Measurements from ENCODE around the gene RHOA. TPM values are rescaled to one million over a fixed set of nuclear protein-coding genes. Genes with fewer than 3 reads are reported as not detected.
A peak's percentile ranks its signal among the peaks of the same experiment; 100 is the strongest.

The RHOA gene
- total RNA-seq, 2 donors from 2014 or later, result 524 to 630 TPM

DNA sequence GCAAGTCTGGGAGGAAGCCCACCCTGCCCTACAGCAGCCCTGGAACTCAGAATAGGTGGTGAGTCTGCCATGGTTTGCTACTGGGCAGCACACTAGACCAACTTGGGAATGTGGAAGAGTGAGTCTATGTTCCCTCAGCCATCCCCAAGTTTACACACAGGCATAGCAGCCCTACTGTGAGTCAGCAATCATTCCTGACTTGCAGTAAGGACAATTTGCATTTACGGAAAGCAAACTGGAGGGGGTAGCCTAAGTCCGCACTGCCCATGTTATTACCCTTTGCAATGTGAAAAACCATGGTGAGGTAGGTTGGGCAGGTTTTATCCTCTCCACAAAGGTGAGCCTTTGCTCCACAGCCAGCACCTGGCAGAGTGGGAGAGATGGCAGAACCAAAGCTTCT lies 5.1 kb upstream of the RHOA start:
- no peaks in the 10 kb centered on the region for H3K9me3 ChIP-seq
- TF ChIP-seq, protein P1, sequence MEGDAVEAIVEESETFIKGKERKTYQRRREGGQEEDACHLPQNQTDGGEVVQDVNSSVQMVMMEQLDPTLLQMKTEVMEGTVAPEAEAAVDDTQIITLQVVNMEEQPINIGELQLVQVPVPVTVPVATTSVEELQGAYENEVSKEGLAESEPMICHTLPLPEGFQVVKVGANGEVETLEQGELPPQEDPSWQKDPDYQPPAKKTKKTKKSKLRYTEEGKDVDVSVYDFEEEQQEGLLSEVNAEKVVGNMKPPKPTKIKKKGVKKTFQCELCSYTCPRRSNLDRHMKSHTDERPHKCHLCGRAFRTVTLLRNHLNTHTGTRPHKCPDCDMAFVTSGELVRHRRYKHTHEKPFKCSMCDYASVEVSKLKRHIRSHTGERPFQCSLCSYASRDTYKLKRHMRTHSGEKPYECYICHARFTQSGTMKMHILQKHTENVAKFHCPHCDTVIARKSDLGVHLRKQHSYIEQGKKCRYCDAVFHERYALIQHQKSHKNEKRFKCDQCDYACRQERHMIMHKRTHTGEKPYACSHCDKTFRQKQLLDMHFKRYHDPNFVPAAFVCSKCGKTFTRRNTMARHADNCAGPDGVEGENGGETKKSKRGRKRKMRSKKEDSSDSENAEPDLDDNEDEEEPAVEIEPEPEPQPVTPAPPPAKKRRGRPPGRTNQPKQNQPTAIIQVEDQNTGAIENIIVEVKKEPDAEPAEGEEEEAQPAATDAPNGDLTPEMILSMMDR (IDR thresholded peaks at IDR 0.05), result no peak
- no peak for DNase-seq (ENCODE audit: low spot score)
- H3K27ac ChIP-seq, result no peak overlapping the region
- peaks cover 6% of the 10 kb centered on the region for H3K36me3 ChIP-seq
- ATAC-seq (ENCODE audit: insufficient number of reproducible peaks, low FRiP score, low read depth), result no peak
- no peak overlapping the region for H3K4me3 ChIP-seq
- H3K27me3 ChIP-seq (replicated peaks; ENCODE audit: insufficient read depth), result no peaks in the 10 kb centered on the region
- H3K4me1 ChIP-seq (ENCODE audit: control insufficient read depth in 1 of 2, low read depth in 2 of 2), result peaks cover 17 to 31% of the 10 kb centered on the region in 2 donors

DNA sequence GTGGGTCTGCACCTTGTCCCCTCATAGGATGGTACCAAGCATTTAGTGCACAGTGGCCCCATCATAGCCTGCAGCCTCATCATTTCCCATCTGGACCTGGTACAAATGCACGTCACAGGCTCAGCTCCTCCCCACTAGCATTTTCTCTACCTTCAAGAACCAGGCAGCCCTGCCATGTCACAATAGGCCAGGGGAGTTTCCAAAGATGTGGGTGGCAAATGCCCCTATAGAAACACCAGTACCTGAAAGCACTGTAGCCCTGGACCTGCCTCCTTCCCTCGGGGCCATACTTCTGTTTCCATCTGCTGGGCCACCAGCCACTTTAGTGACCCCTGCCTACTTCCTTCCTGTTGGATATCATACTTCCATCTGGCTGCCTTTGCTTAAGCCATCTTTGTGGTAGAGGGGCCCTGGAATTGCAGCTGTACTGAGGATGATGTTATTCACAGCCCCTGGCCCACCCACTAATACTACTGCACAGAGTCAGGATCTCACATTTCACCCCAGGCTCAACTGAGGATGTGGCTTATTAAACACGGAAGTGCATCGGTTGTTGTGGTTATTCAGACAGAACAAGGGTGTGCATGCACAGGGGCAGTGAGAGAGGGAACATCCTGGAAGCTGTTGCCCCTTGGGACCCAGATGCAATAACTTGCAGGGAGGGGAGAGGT lies 4.3 kb upstream of the RHOA start:
- Histone ChIP-seq H3K4me3 (no peak overlapping the region), H3K27me3 (replicated peaks; ENCODE audit: insufficient read depth) (no peaks in the 10 kb centered on the region), H3K36me3 (peaks cover 6% of the 10 kb centered on the region), H3K27ac (peak overlapping the region in 1 of 2 donors; percentile 26), H3K9me3 (no peaks in the 10 kb centered on the region), H3K4me1 (ENCODE audit: control insufficient read depth in 1 of 2, low read depth in 2 of 2) (peaks cover 17 to 31% of the 10 kb centered on the region in 2 donors)
- DNase-seq (ENCODE audit: low spot score) (no peak), ATAC-seq (ENCODE audit: insufficient number of reproducible peaks, low FRiP score, low read depth) (no peak)
- TF ChIP-seq, protein P1 (IDR thresholded peaks at IDR 0.05), result no peak

DNA sequence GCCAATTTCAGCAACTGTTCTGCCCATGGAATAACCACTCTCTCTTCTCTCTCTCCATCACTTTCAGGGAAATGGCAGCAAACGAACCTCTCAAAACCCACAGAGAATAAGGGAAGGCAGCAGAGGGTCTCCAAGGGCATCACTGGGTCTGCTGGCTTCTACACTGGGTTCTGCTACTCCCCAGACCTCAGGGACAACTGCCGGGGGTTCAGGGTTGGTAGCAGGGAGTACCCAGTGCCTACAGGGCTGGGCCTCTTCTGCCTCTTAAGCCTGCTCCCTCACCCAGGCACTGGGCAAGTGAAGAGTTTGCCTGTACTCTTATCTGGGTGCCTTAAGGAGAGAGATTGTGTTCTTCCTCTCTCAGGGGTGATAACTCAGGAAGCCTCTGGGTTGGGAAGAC lies 3.0 kb upstream of the RHOA start:
- H3K36me3 ChIP-seq, result peaks cover 6% of the 10 kb centered on the region

DNA sequence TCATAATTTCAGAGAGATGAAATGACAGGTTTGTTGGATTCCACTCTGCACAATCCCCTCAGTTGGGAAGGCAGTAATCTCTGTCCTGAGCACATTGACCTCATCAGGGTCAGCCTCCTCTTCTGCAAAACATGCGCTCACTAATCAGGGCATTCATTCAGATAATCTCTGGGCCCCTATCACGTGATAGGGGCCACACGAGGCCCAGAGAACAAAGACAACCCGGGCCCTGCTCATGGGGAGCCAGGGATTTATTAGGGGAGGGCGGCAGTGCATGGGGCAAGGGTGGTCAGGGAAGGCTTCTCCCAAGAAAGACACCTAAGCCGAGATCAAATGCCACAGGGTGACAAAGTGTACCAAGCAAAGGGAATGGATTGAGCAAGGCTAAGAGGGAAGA lies 1.6 kb upstream of the RHOA start:
- TF ChIP-seq, protein P1 (IDR thresholded peaks at IDR 0.05), result no peak
- DNase-seq (ENCODE audit: low spot score) (no peak), ATAC-seq (ENCODE audit: insufficient number of reproducible peaks, low FRiP score, low read depth) (no peak)
- Histone ChIP-seq H3K36me3 (peaks cover 3% of the 10 kb centered on the region), H3K4me3 (peak overlapping the region; percentile 98), H3K27me3 (replicated peaks; ENCODE audit: insufficient read depth) (no peaks in the 10 kb centered on the region), H3K4me1 (ENCODE audit: control insufficient read depth in 1 of 2, low read depth in 2 of 2) (peaks cover 39 to 53% of the 10 kb centered on the region in 2 donors), H3K9me3 (no peaks in the 10 kb centered on the region), H3K27ac (peak overlapping the region; percentile 85 to 98)

More for the DNA sequence above, 3.0 kb upstream of the RHOA start:
- Histone ChIP-seq H3K27ac (no peak overlapping the region), H3K9me3 (no peaks in the 10 kb centered on the region), H3K4me1 (ENCODE audit: control insufficient read depth in 1 of 2, low read depth in 2 of 2) (peaks cover 25 to 40% of the 10 kb centered on the region in 2 donors), H3K4me3 (no peak overlapping the region), H3K27me3 (replicated peaks; ENCODE audit: insufficient read depth) (no peaks in the 10 kb centered on the region)
- TF ChIP-seq, protein P1 (IDR thresholded peaks at IDR 0.05), result no peak
- ATAC-seq (ENCODE audit: insufficient number of reproducible peaks, low FRiP score, low read depth), result no peak
- DNase-seq (ENCODE audit: low spot score), result no peak

DNA sequence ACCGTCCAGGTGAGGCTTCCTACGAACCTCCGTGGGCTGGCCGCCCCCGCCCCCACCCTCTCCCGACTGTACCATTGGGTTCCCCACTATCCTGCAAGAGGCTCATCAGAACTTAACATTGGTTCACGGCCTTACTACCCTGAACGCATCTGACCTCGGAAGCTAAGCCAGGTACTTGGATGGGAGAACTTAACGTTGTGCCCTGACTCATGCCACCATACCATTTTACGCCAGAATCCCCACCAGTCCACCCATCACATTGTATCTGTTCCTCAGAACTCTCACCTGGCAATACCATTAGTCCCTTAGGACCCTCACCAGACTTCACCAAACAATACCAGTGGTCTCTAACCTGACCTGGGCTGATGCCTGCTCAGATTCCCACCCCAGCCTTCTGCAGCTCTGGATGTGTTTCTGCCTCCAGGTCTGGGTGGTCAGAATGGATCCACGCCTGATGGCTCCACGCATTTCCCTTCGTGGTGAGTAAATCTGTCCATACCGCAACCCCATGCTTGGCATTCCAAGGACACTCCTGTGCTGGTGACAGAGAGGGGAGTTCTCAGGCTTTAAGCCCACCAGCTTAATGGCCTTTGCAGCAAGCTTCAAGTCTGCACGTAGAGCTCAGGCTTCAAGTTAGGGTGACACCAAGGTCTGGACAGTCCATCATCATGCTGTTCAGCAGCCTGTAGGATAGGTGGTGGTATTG lies 1.0 kb upstream of the RHOA start:
- ATAC-seq (ENCODE audit: insufficient number of reproducible peaks, low FRiP score, low read depth) (no peak), DNase-seq (ENCODE audit: low spot score) (no peak)
- Histone ChIP-seq H3K27me3 (replicated peaks; ENCODE audit: insufficient read depth) (no peaks in the 10 kb centered on the region), H3K4me3 (peak overlapping the region; percentile 98), H3K9me3 (no peaks in the 10 kb centered on the region), H3K36me3 (peaks cover 3% of the 10 kb centered on the region), H3K27ac (peak overlapping the region; percentile 85 to 98), H3K4me1 (ENCODE audit: control insufficient read depth in 1 of 2, low read depth in 2 of 2) (peaks cover 42 to 59% of the 10 kb centered on the region in 2 donors)
- TF ChIP-seq, protein P1 (IDR thresholded peaks at IDR 0.05), result no peak

Data from thoracic aorta (tissue), 2 donors.